PC-3 (cell line): Measurements from ENCODE around the gene OXSR1.

Experiments used
- CTCF ChIP-seq: fragments of 300-600 bp; sonication (generic); conservative IDR thresholded peaks from 2 replicates; pipeline ENCODE4 v1.5.1; 2017; ENCODE audit warnings: antibody characterized with exemption, low read depth, mild to moderate bottlenecking, low read length
- EZH2phosphoT487 ChIP-seq: fragments of 300-600 bp; sonication (generic); IDR thresholded peaks from 2 replicates; pipeline ENCODE4 v1.6.1; 2018; ENCODE audit warnings: mild to moderate bottlenecking, antibody characterized with exemption, low read length, borderline replicate concordance

- TF ChIP-seq CTCF (no peak), EZH2phosphoT487 (no peak)
These were observed 49.5 kb upstream of the OXSR1 start for GRCh38 chr3:38115645-38116427.
